Pancreas (tissue), 10 donors: ENCODE data around the gene RPL13. TPM values are rescaled to one million over a fixed set of nuclear protein-coding genes. Genes with fewer than 3 reads are reported as not detected.

Experiments
- ATAC-seq, 4 donors: fragments of 200-7000 bp; cut with Tn5 transposase; one replicate each; pipeline versions ENCODE4 v1.8.0 to v1.9.1; 2020; ENCODE audit warnings: mild to moderate bottlenecking in 4 of 4, moderate library complexity in 4 of 4
- DNase-seq, 6 donors: peaks; one replicate each; pipeline ENCODE4 v3.0.0-alpha.2; 2020
- FAIRE-seq: peaks from 2 replicates; lab custom pipeline; 2012; peaks lifted over from hg19 to GRCh38; lab: Jason Lieb, UNC
- H3K27ac ChIP-seq, 4 donors: fragments of 200-600 bp; sonication (generic); 1 replicate in 3 of 4; 2 replicates in 1 of 4; pipeline versions ENCODE4 v1.5.0 to v1.8.0; 2020
- H3K27me3 ChIP-seq, 4 donors: fragments of 200-600 bp; one replicate each; pipeline ENCODE4 v1.8.0; 2021
- H3K36me3 ChIP-seq, 3 donors: fragments of 200-600 bp; sonication (generic) in 1 of 3; one replicate each; pipeline versions ENCODE4 v1.5.0 to v1.8.0; 2020 to 2021
- H3K4me1 ChIP-seq, 3 donors: fragments of 200-600 bp; one replicate each; pipeline ENCODE4 v1.8.0; 2021
- H3K4me3 ChIP-seq, 4 donors: fragments of 200-600 bp; sonication (generic) in 2 of 4; one replicate each; pipeline versions ENCODE4 v1.5.0 to v1.8.0; 2020 to 2021
- H3K9me3 ChIP-seq, 4 donors: fragments of 200-600 bp; one replicate each; pipeline ENCODE4 v1.8.0; 2021
- CTCF ChIP-seq, 4 donors: fragments of 200-600 bp; sonication (generic) in 3 of 4; IDR thresholded peaks; one replicate each; pipeline versions ENCODE4 v1.5.0 to v1.8.0; 2021; ENCODE audit warnings: antibody characterized with exemption in 4 of 4
- WGBS, 2 donors: extraction: QIAGEN DNeasy Blood & Tissue Kit; methylation state at CpG; one replicate each; pipeline ENCODE4 v1.1.7; 2013; 5-methylcytosine and 5-hydroxymethylcytosine counted together
- intact Hi-C, 3 donors: fragments of 100-400 bp; cut with DNase I; formaldehyde crosslinking; loops; one replicate each; pipeline versions ENCODE4 v1.11.1 to v1.14.2; 2022
- polyA plus RNA-seq, 2 donors: library from polyadenylated mRNA; stranded (reverse); fragments of 200-250 nt; gene quantifications; one replicate each; pipeline ENCODE4 v1.2.3, GENCODE V29; 2013
- total RNA-seq, 6 donors: library from RNA; stranded (reverse); fragmentation: NEBNext Ultra II Directional in 4 of 6; extraction: Animal tissue kit (Norgen Biotek cat#: 25700) in 4 of 6; gene quantifications; one replicate each; pipeline versions ENCODE4 v1.2.1 to v1.2.4, GENCODE V29; 2021 to 2023
- donor health status: healthy with polysubstance abuse.
- donor health status: DM: no; HTN: no; CAD: no; lungs with moderate emphysema.
- donor health status: DM: no; HTN: no; CAD: no.
- donor health status: control.
- donor health status: control.
- donor health status: Bipolar disorder and iron deficiency.
- donor health status: DM: yes; HTN: yes; CAD: no.
- donor health status: DM: no; HTN: no; CAD: no.
- donor health status: DM: no; HTN: no; CAD: no.
- donor health status: DM: yes; HTN: yes; CAD: no.

The RPL13 gene
- total and polyA plus RNA-seq, 8 donors: 1,297 to 6,500 (median 2,093) TPM

GRCh38 chr16:89612415-89613166 is 52.1 kb downstream of the RPL13 start:
- DNase-seq: no peak
- Histone ChIP-seq H3K36me3 (no peaks in the 10 kb centered on the region), H3K4me3 (no peak overlapping the region), H3K27me3 (no peaks in the 10 kb centered on the region), H3K9me3 (no peaks in the 10 kb centered on the region), H3K27ac (peak overlapping the region in 3 of 4 donors; percentile 64 to 80 (median 66)), H3K4me1 (peaks cover 0 to 6% (median 3%) of the 10 kb centered on the region in 3 donors)
- TF ChIP-seq CTCF (IDR thresholded peaks at IDR 0.05): no peak
- intact Hi-C loops: no loop called here
- no peak for ATAC-seq
- 89% methylated on average over 20 of the region's 20 CpGs for WGBS, 2 donors
- FAIRE-seq: no peak

GRCh38 chr16:89613231-89613953 is 52.9 kb downstream of the RPL13 start, which contains the start of gene DPEP1:
DPEP1 (plus strand) TSS chr16:89613642; CDS start chr16:89630411, 16,769 bp downstream.
- Histone ChIP-seq H3K9me3 (no peaks in the 10 kb centered on the region), H3K4me1 (peaks cover 0 to 6% (median 3%) of the 10 kb centered on the region in 3 donors), H3K27ac (peak within 1 kb of the TSS; percentile 64 to 80 (median 66)), H3K4me3 (peak within 1 kb of the TSS; percentile 15 to 52 (median 36)), H3K27me3 (no peaks in the 10 kb centered on the region), H3K36me3 (no peaks in the 10 kb centered on the region)
- WGBS, 2 donors: 30 to 32% methylated on average over 19 of the region's 19 CpGs
- FAIRE-seq (no peak), ATAC-seq (peak; percentile 89 to 95 (median 92)), DNase-seq (peak; percentile 66 to 92 (median 84))
- intact Hi-C loops: no loop called here
- TF ChIP-seq CTCF (IDR thresholded peaks at IDR 0.05): no peak

- Histone ChIP-seq H3K4me3 (peak overlapping the region; percentile 9 to 52 (median 32)), H3K27me3 (no peaks in the 10 kb centered on the region), H3K4me1 (peaks cover 0 to 6% (median 3%) of the 10 kb centered on the region in 3 donors), H3K27ac (peak overlapping the region; percentile 48 to 80 (median 65)), H3K36me3 (no peaks in the 10 kb centered on the region), H3K9me3 (no peaks in the 10 kb centered on the region)
- DNase-seq (peak in 4 of 6 donors; percentile 54 to 77 (median 64)), ATAC-seq (peak; percentile 39 to 60 (median 49)), FAIRE-seq (no peak)
- TF ChIP-seq CTCF (IDR thresholded peaks at IDR 0.05): no peak
- 30 to 40% methylated on average over 18 to 22 of the region's 22 CpGs for WGBS, 2 donors
- intact Hi-C loops: no loop called here
Measured at GRCh38 chr16:89613954-89614459, 53.5 kb downstream of the RPL13 start.

Other genes starting within 250 kb of the RPL13 start
- 10 to 100 TPM; 43.9 to 74.0 (median 44.9) TPM for gene ANKRD11, start 70.1 kb upstream of the RPL13 start, total RNA-seq
- gene ANKRD11, start 70.1 kb upstream of the RPL13 start, polyA plus RNA-seq: 10 to 100 TPM; 47.0 to 74.0 TPM
- 10 to 100 TPM; 25.7 to 56.2 (median 44.5) TPM for gene SPG7, start 52.3 kb upstream of the RPL13 start, total RNA-seq
- 100 to 1,000 TPM; 164 to 212 TPM for gene SPG7, start 52.3 kb upstream of the RPL13 start, polyA plus RNA-seq
- gene CPNE7, start 15.1 kb downstream of the RPL13 start, total RNA-seq: 1 to 10 TPM in 2 of 6 donors, under 1 TPM in 4; 0.12 to 1.6 (median 0.70) TPM
- 1 to 10 TPM; 3.8 to 4.5 TPM for gene CPNE7, start 15.1 kb downstream of the RPL13 start, polyA plus RNA-seq
- gene DPEP1, start 53.0 kb downstream of the RPL13 start, total RNA-seq: 100 to 1,000 TPM; 109 to 168 (median 125) TPM
- 100 to 1,000 TPM; 114 to 149 TPM for gene DPEP1, start 53.0 kb downstream of the RPL13 start, polyA plus RNA-seq
- gene CHMP1A, start 97.0 kb downstream of the RPL13 start, total RNA-seq: 10 to 100 TPM; 27.6 to 54.4 (median 30.6) TPM
- gene CHMP1A, start 97.0 kb downstream of the RPL13 start, polyA plus RNA-seq: 10 to 100 TPM; 54.2 to 71.4 TPM
- gene SPATA33, start 97.2 kb downstream of the RPL13 start, total RNA-seq: 1 to 10 TPM; 2.4 to 6.3 (median 3.3) TPM
- 1 to 10 TPM; 8.3 to 9.3 TPM for gene SPATA33, start 97.2 kb downstream of the RPL13 start, polyA plus RNA-seq
- gene CDK10, start 126.0 kb downstream of the RPL13 start, total RNA-seq: 10 to 100 TPM; 33.7 to 92.7 (median 51.3) TPM
- 100 to 1,000 TPM; 224 to 253 TPM for gene CDK10, start 126.0 kb downstream of the RPL13 start, polyA plus RNA-seq
- gene SPATA2L, start 141.0 kb downstream of the RPL13 start, total RNA-seq: 10 to 100 TPM in 4 of 6 donors, 1 to 10 TPM in 2; 9.2 to 22.3 (median 11.1) TPM
- gene SPATA2L, start 141.0 kb downstream of the RPL13 start, polyA plus RNA-seq: 10 to 100 TPM; 14.8 to 16.6 TPM
- 1 to 10 TPM; 3.9 to 7.5 (median 5.6) TPM for gene VPS9D1, start 160.2 kb downstream of the RPL13 start, total RNA-seq
- gene VPS9D1, start 160.2 kb downstream of the RPL13 start, polyA plus RNA-seq: 10 to 100 TPM; 27.3 to 30.1 TPM
- gene ZNF276, start 160.9 kb downstream of the RPL13 start, total RNA-seq: 10 to 100 TPM in 4 of 6 donors, 1 to 10 TPM in 2; 7.9 to 18.7 (median 10.7) TPM
- 10 to 100 TPM; 29.1 to 49.3 TPM for gene ZNF276, start 160.9 kb downstream of the RPL13 start, polyA plus RNA-seq